Lower lobe of right lung (tissue), 2 donors: ENCODE results near the gene USO1. TPM values are rescaled to one million over a fixed set of nuclear protein-coding genes. Genes with fewer than 3 reads are reported as not detected.

Source experiments
- ATAC-seq, 2 donors: fragments of 200-7000 bp; cut with Tn5 transposase; one replicate each; pipeline ENCODE4 v1.9.1; 2020 to 2022; ENCODE audit warnings: mild to moderate bottlenecking in 2 of 2, moderate library complexity in 2 of 2
- DNase-seq: peaks from one replicate; pipeline ENCODE4 v3.0.0-alpha.2; 2020
- H3K27ac ChIP-seq: fragments of 200-600 bp; one replicate; pipeline ENCODE4 v1.8.0; 2022
- H3K27me3 ChIP-seq: fragments of 200-600 bp; one replicate; pipeline ENCODE4 v1.8.0; 2022; ENCODE audit warnings: low read depth
- H3K36me3 ChIP-seq: fragments of 200-600 bp; one replicate; pipeline ENCODE4 v1.8.0; 2022; ENCODE audit warnings: mild to moderate bottlenecking
- H3K4me1 ChIP-seq: fragments of 200-600 bp; one replicate; pipeline ENCODE4 v1.8.0; 2022
- H3K4me3 ChIP-seq: fragments of 200-600 bp; one replicate; pipeline ENCODE4 v1.8.0; 2022; ENCODE audit warnings: mild to moderate bottlenecking
- H3K9me3 ChIP-seq: fragments of 200-600 bp; one replicate; pipeline ENCODE4 v1.8.0; 2022
- intact Hi-C: fragments of 100-400 bp; cut with DNase I; formaldehyde crosslinking; loops from one replicate; pipeline ENCODE4 v1.11.0; 2022
- total RNA-seq: library from RNA; stranded (reverse); fragmentation: NEBNext Ultra II Directional; extraction: Animal tissue kit (Norgen Biotek cat#: 25700); gene quantifications from one replicate; pipeline ENCODE4 v1.2.1, GENCODE V29; 2021
- TF ChIP-seq, protein P1 (sequence below): fragments of 200-600 bp; IDR thresholded peaks from one replicate; pipeline ENCODE4 v1.8.0; 2022; ENCODE audit warnings: antibody characterized with exemption, mild to moderate bottlenecking
- donor health status: DM: no; HTN: yes; CAD: no; lungs with severe emphysema.

USO1 gene
- total RNA-seq, 1 donor from 2014 or later: 55.6 TPM

- no peaks in the 10 kb centered on the region for H3K9me3 ChIP-seq
- DNase-seq (no peak), ATAC-seq (no peak)
- H3K4me1 ChIP-seq: peaks cover 50% of the 10 kb centered on the region
- intact Hi-C loops: no loop called here
- no peak overlapping the region for H3K27ac ChIP-seq
- no peaks in the 10 kb centered on the region for H3K27me3 ChIP-seq
- TF ChIP-seq, protein P1, sequence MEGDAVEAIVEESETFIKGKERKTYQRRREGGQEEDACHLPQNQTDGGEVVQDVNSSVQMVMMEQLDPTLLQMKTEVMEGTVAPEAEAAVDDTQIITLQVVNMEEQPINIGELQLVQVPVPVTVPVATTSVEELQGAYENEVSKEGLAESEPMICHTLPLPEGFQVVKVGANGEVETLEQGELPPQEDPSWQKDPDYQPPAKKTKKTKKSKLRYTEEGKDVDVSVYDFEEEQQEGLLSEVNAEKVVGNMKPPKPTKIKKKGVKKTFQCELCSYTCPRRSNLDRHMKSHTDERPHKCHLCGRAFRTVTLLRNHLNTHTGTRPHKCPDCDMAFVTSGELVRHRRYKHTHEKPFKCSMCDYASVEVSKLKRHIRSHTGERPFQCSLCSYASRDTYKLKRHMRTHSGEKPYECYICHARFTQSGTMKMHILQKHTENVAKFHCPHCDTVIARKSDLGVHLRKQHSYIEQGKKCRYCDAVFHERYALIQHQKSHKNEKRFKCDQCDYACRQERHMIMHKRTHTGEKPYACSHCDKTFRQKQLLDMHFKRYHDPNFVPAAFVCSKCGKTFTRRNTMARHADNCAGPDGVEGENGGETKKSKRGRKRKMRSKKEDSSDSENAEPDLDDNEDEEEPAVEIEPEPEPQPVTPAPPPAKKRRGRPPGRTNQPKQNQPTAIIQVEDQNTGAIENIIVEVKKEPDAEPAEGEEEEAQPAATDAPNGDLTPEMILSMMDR: no peak
- no peaks in the 10 kb centered on the region for H3K36me3 ChIP-seq
- no peak overlapping the region for H3K4me3 ChIP-seq
Measured at GRCh38 chr4:75729836-75730235, 5.5 kb downstream of the USO1 start.

- DNase-seq: no peak
- Histone ChIP-seq H3K9me3 (no peaks in the 10 kb centered on the region), H3K27ac (no peak overlapping the region), H3K36me3 (no peaks in the 10 kb centered on the region), H3K4me3 (no peak overlapping the region), H3K4me1 (peaks cover 26% of the 10 kb centered on the region), H3K27me3 (no peaks in the 10 kb centered on the region)
- ATAC-seq: no peak
- intact Hi-C loops: no loop called here
- TF ChIP-seq, protein P1: no peak
Measured at GRCh38 chr4:75733369-75733768, 9.0 kb downstream of the USO1 start.

- peaks cover 11% of the 10 kb centered on the region for H3K4me1 ChIP-seq
- no peaks in the 10 kb centered on the region for H3K9me3 ChIP-seq
- no peaks in the 10 kb centered on the region for H3K36me3 ChIP-seq
- no peak overlapping the region for H3K27ac ChIP-seq
- TF ChIP-seq, protein P1: no peak
- no peak overlapping the region for H3K4me3 ChIP-seq
- ATAC-seq (no peak), DNase-seq (no peak)
- intact Hi-C loops: no loop called here
- no peaks in the 10 kb centered on the region for H3K27me3 ChIP-seq
Measured at GRCh38 chr4:75735525-75735924, 11.1 kb downstream of the USO1 start.

- intact Hi-C loops: no loop called here
- peaks cover 2% of the 10 kb centered on the region for H3K36me3 ChIP-seq
- H3K27me3 ChIP-seq: no peaks in the 10 kb centered on the region
- H3K4me3 ChIP-seq: no peak overlapping the region
- DNase-seq (no peak), ATAC-seq (no peak)
- no peak overlapping the region for H3K27ac ChIP-seq
- TF ChIP-seq, protein P1: no peak
- H3K4me1 ChIP-seq: peaks cover 5% of the 10 kb centered on the region
- H3K9me3 ChIP-seq: no peaks in the 10 kb centered on the region
Measured at GRCh38 chr4:75736862-75737261, 12.5 kb downstream of the USO1 start.

DNA sequence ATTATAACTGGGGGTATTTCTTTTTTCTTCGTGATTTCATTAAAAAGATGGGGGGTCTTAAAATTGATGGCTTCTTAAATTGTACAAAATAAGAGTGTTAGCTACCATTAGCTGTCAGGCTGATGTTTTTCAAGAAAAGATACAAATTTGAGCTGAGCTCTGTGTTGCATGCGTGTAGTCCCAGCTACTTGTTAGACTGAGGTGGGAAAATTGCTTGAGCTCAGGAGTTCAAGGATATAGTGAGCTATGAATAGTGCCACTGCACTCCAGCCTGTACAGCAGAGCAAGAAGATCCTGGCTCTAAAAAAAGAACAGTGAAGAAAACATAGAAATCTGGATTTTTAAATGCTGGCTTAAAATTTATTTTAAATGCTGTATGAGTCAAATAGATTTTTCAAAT lies 13.0 kb downstream of the USO1 start:
- no peaks in the 10 kb centered on the region for H3K9me3 ChIP-seq
- TF ChIP-seq, protein P1: no peak
- no peak overlapping the region for H3K27ac ChIP-seq
- ATAC-seq: no peak
- H3K36me3 ChIP-seq: peaks cover 7% of the 10 kb centered on the region
- no peak for DNase-seq
- intact Hi-C loops: no loop called here
- no peak overlapping the region for H3K4me3 ChIP-seq
- H3K27me3 ChIP-seq: no peaks in the 10 kb centered on the region
- peaks cover 5% of the 10 kb centered on the region for H3K4me1 ChIP-seq

DNA sequence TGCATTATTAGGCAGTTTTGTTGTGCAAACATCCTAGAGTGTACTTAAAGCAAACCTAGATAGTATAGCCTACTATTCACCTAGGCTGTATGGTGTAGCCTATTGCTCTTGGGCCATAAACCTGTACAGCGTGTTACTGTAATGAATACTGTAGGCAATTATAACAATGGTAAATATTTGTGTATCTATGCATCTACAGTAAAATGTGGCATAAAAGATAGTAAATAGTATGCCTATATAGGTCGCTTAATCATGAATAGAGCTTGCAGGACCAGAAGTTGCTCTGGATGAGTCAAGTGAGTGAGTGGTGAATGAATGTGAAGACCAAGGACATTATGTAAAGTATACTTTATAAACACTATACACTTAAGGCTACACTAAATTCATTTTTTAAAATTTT lies 16.6 kb downstream of the USO1 start:
- H3K27ac ChIP-seq: no peak overlapping the region
- DNase-seq (no peak), ATAC-seq (no peak)
- H3K27me3 ChIP-seq: no peaks in the 10 kb centered on the region
- H3K36me3 ChIP-seq: peaks cover 9% of the 10 kb centered on the region
- H3K9me3 ChIP-seq: no peaks in the 10 kb centered on the region
- TF ChIP-seq, protein P1: no peak
- intact Hi-C loops: no loop called here
- H3K4me1 ChIP-seq: peaks cover 8% of the 10 kb centered on the region
- no peak overlapping the region for H3K4me3 ChIP-seq
